Ovary (tissue), 9 donors: ENCODE results near the gene ANTXR1. TPM values are rescaled to one million over a fixed set of nuclear protein-coding genes. Genes with fewer than 3 reads are reported as not detected.

Experiments
- DNase-seq, 5 donors: peaks; one replicate each; pipeline ENCODE4 v3.0.0-alpha.2; 2019 to 2020
- H3K27ac ChIP-seq, 2 donors: fragments of 200-600 bp; one replicate each; pipeline versions ENCODE4 v1.5.1 to v1.8.0; 2019 to 2022
- H3K27me3 ChIP-seq: fragments of 200-600 bp; one replicate; pipeline ENCODE4 v1.8.0; 2022
- H3K36me3 ChIP-seq: fragments of 200-600 bp; sonication (generic); one replicate; pipeline ENCODE4 v1.5.1; 2019
- H3K4me1 ChIP-seq: one replicate; pipeline ENCODE4 v1.8.1; 2013; ENCODE audit warnings: mild to moderate bottlenecking, moderate library complexity; ENCODE audit not compliant: insufficient read depth
- H3K4me3 ChIP-seq: fragments of 200-600 bp; sonication (generic); one replicate; pipeline ENCODE4 v1.5.1; 2017
- H3K9me3 ChIP-seq, 2 donors: fragments of 200-600 bp in 1 of 2; sonication (generic) in 1 of 2; one replicate each; pipeline versions ENCODE4 v1.5.1 to v1.8.1; 2013 to 2019; ENCODE audit warnings: mild to moderate bottlenecking in 1 of 2, moderate library complexity in 1 of 2
- EP300 ChIP-seq: sonication (generic); formaldehyde crosslinking; IDR thresholded peaks from one replicate; pipeline ENCODE4 v1.6.1; 2017; ENCODE audit warnings: antibody characterized with exemption
- POLR2A ChIP-seq: fragments of 450-650 bp; IDR thresholded peaks from one replicate; pipeline ENCODE4 v1.6.1; 2017; ENCODE audit warnings: antibody characterized with exemption, mild to moderate bottlenecking, moderate library complexity
- WGBS, 3 donors: extraction: QIAGEN DNeasy Blood & Tissue Kit in 1 of 3; methylation state at CpG; one replicate each; pipeline versions ENCODE4 v1.1.5 to v1.1.7; 2013 to 2017; 5-methylcytosine and 5-hydroxymethylcytosine counted together
- intact Hi-C, 4 donors: fragments of 100-400 bp; cut with DNase I; formaldehyde crosslinking; loops; one replicate each; pipeline versions ENCODE4 v1.11.0 to v1.15.1; 2022 to 2023
- polyA plus RNA-seq, 2 donors: library from polyadenylated mRNA; stranded (reverse); fragments of 200-250 nt in 1 of 2; fragments of 350-450 nt in 1 of 2; fragmentation: Illumina TruSeq in 1 of 2; extraction: RNeasy Lipid Tissue Mini Kit (QIAGEN cat#74804) in 1 of 2; gene quantifications; one replicate each; pipeline ENCODE4 v1.2.3, GENCODE V29; 2013 to 2014
- total RNA-seq, 7 donors: library from RNA; depleted of rRNA in 2 of 7; stranded (reverse); fragments of >200 nt in 2 of 7; fragmentation: NEBNext Ultra II Directional in 3 of 7; extraction: Animal tissue kit (Norgen Biotek cat#: 25700) in 3 of 7; gene quantifications; one replicate each; pipeline versions ENCODE4 v1.1.0 to v1.2.4, GENCODE V29; 2016 to 2023
- TF ChIP-seq, protein P1 (sequence below), 3 donors: fragments of 450-650 bp in 2 of 3; fragments of 200-600 bp in 1 of 3; IDR thresholded peaks; one replicate each; pipeline versions ENCODE4 v1.5.1 to v1.8.0; 2016 to 2022; ENCODE audit warnings: antibody characterized with exemption in 3 of 3, mild to moderate bottlenecking in 1 of 3
- donor health status: DM: no; HTN: no; CAD: no; lungs with moderate emphysema.
- donor health status: DM: no; HTN: no; CAD: no.
- donor health status: Bipolar disorder and iron deficiency.
- donor health status: DM: yes; HTN: yes; CAD: no.
- donor health status: DM: no; HTN: no; CAD: no.
- donor health status: DM: yes; HTN: yes; CAD: no.

ANTXR1 gene
- total and polyA plus RNA-seq, 9 donors = 73.0 to 276 (median 152) TPM

- no peak overlapping the region for H3K27ac ChIP-seq
- TF ChIP-seq EP300 (no peak), POLR2A (no peak)
- TF ChIP-seq, protein P1, sequence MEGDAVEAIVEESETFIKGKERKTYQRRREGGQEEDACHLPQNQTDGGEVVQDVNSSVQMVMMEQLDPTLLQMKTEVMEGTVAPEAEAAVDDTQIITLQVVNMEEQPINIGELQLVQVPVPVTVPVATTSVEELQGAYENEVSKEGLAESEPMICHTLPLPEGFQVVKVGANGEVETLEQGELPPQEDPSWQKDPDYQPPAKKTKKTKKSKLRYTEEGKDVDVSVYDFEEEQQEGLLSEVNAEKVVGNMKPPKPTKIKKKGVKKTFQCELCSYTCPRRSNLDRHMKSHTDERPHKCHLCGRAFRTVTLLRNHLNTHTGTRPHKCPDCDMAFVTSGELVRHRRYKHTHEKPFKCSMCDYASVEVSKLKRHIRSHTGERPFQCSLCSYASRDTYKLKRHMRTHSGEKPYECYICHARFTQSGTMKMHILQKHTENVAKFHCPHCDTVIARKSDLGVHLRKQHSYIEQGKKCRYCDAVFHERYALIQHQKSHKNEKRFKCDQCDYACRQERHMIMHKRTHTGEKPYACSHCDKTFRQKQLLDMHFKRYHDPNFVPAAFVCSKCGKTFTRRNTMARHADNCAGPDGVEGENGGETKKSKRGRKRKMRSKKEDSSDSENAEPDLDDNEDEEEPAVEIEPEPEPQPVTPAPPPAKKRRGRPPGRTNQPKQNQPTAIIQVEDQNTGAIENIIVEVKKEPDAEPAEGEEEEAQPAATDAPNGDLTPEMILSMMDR (IDR thresholded peaks at IDR 0.05) = no peak
- no peak overlapping the region for H3K4me3 ChIP-seq
- no peaks in the 10 kb centered on the region for H3K27me3 ChIP-seq
- 93 to 99% (median 98%) methylated on average over 2 of the region's 2 CpGs for WGBS, 3 donors
- H3K9me3 ChIP-seq = no peaks in the 10 kb centered on the region
- no peak for DNase-seq
- intact Hi-C loops = no loop called here
- H3K36me3 ChIP-seq = no peaks in the 10 kb centered on the region
- no peaks in the 10 kb centered on the region for H3K4me1 ChIP-seq
Observed at GRCh38 chr2:68975844-68976243, 37.1 kb upstream of the ANTXR1 start.

DNA sequence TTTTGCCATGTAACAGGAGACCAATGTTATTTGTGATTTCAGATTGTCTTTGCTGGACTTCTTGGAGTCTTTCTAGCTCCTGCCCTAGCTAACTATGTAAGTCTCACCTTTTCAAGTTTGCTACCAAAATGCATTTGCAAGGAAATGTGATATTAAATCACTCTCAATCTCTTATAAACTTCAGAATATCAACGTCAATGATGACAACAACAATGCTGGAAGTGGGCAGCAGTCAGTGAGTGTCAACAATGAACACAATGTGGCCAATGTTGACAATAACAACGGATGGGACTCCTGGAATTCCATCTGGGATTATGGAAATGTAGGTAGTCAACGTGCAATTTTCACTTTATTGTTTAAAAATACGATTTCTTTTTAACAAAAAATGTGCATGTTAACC lies 35.5 kb upstream of the ANTXR1 start:
- no peak overlapping the region for H3K27ac ChIP-seq
- H3K27me3 ChIP-seq = no peaks in the 10 kb centered on the region
- H3K36me3 ChIP-seq = no peaks in the 10 kb centered on the region
- no peak overlapping the region for H3K4me3 ChIP-seq
- no peak for TF ChIP-seq EP300
- TF ChIP-seq, protein P1 (IDR thresholded peaks at IDR 0.05) = no peak
- TF ChIP-seq POLR2A = no peak
- no peaks in the 10 kb centered on the region for H3K9me3 ChIP-seq
- H3K4me1 ChIP-seq = no peaks in the 10 kb centered on the region
- 76 to 80% (median 78%) methylated on average over 4 of the region's 4 CpGs for WGBS, 3 donors
- DNase-seq = no peak
- intact Hi-C loops = no loop called here

DNA sequence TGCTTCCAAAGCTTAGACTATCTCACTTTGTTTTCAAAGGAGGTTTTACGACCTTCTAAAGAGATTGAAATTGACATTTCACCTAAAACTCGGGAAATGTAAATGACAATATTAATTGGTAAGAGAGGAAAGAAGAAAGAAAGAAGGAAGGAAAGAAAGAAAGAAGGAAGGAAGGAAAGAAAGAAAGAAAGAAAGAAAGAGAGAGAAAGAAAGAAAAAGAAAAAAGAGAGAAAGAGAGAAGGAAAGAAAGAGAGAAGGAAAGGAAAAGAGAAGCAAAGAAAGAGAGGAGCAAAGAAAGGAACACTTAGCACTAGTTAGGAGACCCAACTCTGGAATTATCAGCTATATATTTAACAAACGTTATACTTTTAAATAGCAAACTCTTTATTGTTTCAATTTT lies 34.9 kb upstream of the ANTXR1 start:
- Histone ChIP-seq H3K27me3 (no peaks in the 10 kb centered on the region), H3K4me3 (no peak overlapping the region), H3K27ac (no peak overlapping the region), H3K36me3 (no peaks in the 10 kb centered on the region), H3K9me3 (no peaks in the 10 kb centered on the region), H3K4me1 (no peaks in the 10 kb centered on the region)
- WGBS, 3 donors = 39 to 69% (median 60%) methylated on average over 3 of the region's 3 CpGs
- TF ChIP-seq EP300 (no peak), POLR2A (no peak)
- TF ChIP-seq, protein P1 (IDR thresholded peaks at IDR 0.05) = no peak
- DNase-seq = no peak
- intact Hi-C loops = no loop called here

DNA sequence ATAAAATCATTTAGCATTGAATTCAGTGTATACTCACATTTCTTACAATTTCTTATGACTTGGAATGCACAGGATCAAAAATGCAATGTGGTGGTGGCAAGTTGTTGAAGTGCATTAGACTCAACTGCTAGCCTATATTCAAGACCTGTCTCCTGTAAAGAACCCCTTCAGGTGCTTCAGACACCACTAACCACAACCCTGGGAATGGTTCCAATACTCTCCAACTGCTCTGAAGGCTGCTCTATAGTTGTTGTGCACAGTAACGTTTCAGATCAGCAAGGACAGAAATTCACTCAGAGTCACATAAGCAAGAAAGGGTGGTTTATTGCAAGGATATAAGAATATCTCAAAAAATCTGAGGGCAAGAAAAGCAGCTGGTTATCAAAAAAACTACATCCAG lies 32.0 kb upstream of the ANTXR1 start:
- Histone ChIP-seq H3K27ac (no peak overlapping the region), H3K27me3 (no peaks in the 10 kb centered on the region), H3K36me3 (no peaks in the 10 kb centered on the region), H3K9me3 (no peaks in the 10 kb centered on the region), H3K4me3 (no peak overlapping the region), H3K4me1 (no peaks in the 10 kb centered on the region)
- TF ChIP-seq POLR2A (no peak), EP300 (no peak)
- TF ChIP-seq, protein P1 (IDR thresholded peaks at IDR 0.05) = no peak
- 35 to 55% (median 36%) methylated on average over 1 of the region's 1 CpG for WGBS, 3 donors
- intact Hi-C loops = no loop called here
- DNase-seq = no peak

GRCh38 chr2:68987021-68987503 lies 25.9 kb upstream of the ANTXR1 start:
- Histone ChIP-seq H3K4me3 (no peak overlapping the region), H3K36me3 (no peaks in the 10 kb centered on the region), H3K4me1 (no peaks in the 10 kb centered on the region), H3K9me3 (no peaks in the 10 kb centered on the region), H3K27me3 (no peaks in the 10 kb centered on the region), H3K27ac (no peak overlapping the region)
- TF ChIP-seq, protein P1 (IDR thresholded peaks at IDR 0.05) = no peak
- TF ChIP-seq EP300 (no peak), POLR2A (no peak)
- no peak for DNase-seq
- intact Hi-C loops = no loop called here
- 79 to 80% (median 79%) methylated on average over 5 of the region's 5 CpGs for WGBS, 3 donors
